Vagina (tissue), 2 donors: ENCODE data around the gene MSI2.

Source experiments
- POLR2A ChIP-seq, 2 donors: fragments of 450-650 bp; IDR thresholded peaks; one replicate each; pipeline ENCODE4 v1.6.1; 2017; ENCODE audit warnings: antibody characterized with exemption in 2 of 2, mild to moderate bottlenecking in 2 of 2, moderate library complexity in 2 of 2
- POLR2AphosphoS5 ChIP-seq, 2 donors: sonication (generic); formaldehyde crosslinking; IDR thresholded peaks; one replicate each; pipeline ENCODE4 v1.9.0; 2017; ENCODE audit warnings: antibody characterized with exemption in 2 of 2, mild to moderate bottlenecking in 2 of 2, low read depth in 1 of 2; ENCODE audit not compliant: insufficient read depth in 1 of 2
- TF ChIP-seq, protein P1 (sequence below), 3 experiments: fragments of 450-650 bp in 2 of 3; fragments of 200-600 bp in 1 of 3; sonication (generic) in 1 of 3; IDR thresholded peaks; one replicate each; pipeline ENCODE4 v1.5.1; 2017 to 2019; ENCODE audit warnings: antibody characterized with exemption in 3 of 3, mild to moderate bottlenecking in 2 of 3, moderate library complexity in 2 of 3

DNA sequence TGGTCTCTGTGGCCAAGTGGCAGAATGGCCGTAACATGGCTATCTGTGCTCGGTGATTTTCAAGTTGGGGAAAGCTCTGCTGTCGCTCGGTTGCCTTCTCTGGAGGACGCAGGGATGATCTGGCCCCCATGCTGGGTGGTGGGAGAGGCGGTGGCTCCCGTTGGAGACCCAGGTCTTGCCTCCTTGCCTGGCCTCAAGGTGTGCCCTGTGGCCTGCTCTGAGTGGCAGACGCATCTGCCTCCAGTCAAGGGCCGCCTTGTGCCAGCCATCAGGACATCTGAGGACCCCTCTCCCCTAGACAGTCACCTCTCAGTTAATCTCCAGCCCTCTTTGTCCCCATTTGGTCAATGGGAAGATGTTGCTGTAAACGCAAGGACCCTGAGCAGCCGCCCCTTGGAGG, 322.9 kb downstream of the MSI2 start:
- TF ChIP-seq, protein P1, sequence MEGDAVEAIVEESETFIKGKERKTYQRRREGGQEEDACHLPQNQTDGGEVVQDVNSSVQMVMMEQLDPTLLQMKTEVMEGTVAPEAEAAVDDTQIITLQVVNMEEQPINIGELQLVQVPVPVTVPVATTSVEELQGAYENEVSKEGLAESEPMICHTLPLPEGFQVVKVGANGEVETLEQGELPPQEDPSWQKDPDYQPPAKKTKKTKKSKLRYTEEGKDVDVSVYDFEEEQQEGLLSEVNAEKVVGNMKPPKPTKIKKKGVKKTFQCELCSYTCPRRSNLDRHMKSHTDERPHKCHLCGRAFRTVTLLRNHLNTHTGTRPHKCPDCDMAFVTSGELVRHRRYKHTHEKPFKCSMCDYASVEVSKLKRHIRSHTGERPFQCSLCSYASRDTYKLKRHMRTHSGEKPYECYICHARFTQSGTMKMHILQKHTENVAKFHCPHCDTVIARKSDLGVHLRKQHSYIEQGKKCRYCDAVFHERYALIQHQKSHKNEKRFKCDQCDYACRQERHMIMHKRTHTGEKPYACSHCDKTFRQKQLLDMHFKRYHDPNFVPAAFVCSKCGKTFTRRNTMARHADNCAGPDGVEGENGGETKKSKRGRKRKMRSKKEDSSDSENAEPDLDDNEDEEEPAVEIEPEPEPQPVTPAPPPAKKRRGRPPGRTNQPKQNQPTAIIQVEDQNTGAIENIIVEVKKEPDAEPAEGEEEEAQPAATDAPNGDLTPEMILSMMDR (IDR thresholded peaks at IDR 0.05) = no peak
- TF ChIP-seq POLR2AphosphoS5 (IDR thresholded peaks at IDR 0.05; ENCODE audit: insufficient read depth in 1 of 2, low read depth in 1 of 2) (no peak), POLR2A (IDR thresholded peaks at IDR 0.05) (no peak)
